Activated CD8-positive, alpha-beta T cell treated with anti-CD3 and anti-CD28 coated beads for 36 hours (primary cell): ENCODE data around the gene SYNGR2. TPM values are rescaled to one million over a fixed set of nuclear protein-coding genes. Genes with fewer than 3 reads are reported as not detected.
A peak's percentile ranks its signal among the peaks of the same experiment; 100 is the strongest.

Experiments used
- ATAC-seq: fragments of 200-7000 bp; cut with Tn5 transposase; one replicate; pipeline ENCODE4 v1.10.0; 2021; ENCODE audit warnings: mild to moderate bottlenecking, moderate library complexity
- CTCF ChIA-PET: fragments of 350-600 bp; sonication (Branson Sonifier 250); formaldehyde crosslinking; loops from one replicate; lab custom pipeline; 2021; ENCODE audit warnings: antibody characterized with exemption; lab: Charles Lee
- POLR2A ChIA-PET: fragments of 350-600 bp; sonication (Branson Sonifier 250); formaldehyde crosslinking; loops from one replicate; lab custom pipeline; 2021; ENCODE audit warnings: antibody characterized with exemption; lab: Charles Lee
- DNase-seq: peaks from one replicate; pipeline ENCODE4 v3.0.0-alpha.2; 2020
- H3K27ac Mint-ChIP-seq: one replicate; pipeline ENCODE4 v1.8.0; 2021; ENCODE audit warnings: mild to moderate bottlenecking, mixed read lengths
- H3K27me3 Mint-ChIP-seq: one replicate; pipeline ENCODE4 v1.8.0; 2021; ENCODE audit warnings: mixed read lengths
- H3K36me3 Mint-ChIP-seq: one replicate; pipeline ENCODE4 v1.8.0; 2021; ENCODE audit warnings: low read depth, mixed read lengths
- H3K4me1 Mint-ChIP-seq: one replicate; pipeline ENCODE4 v1.8.0; 2021; ENCODE audit warnings: low read depth, mixed read lengths
- H3K4me3 Mint-ChIP-seq: one replicate; pipeline ENCODE4 v1.8.0; 2021; ENCODE audit warnings: mild to moderate bottlenecking, moderate library complexity, mixed read lengths
- H3K9me3 Mint-ChIP-seq: one replicate; pipeline ENCODE4 v1.8.0; 2021; ENCODE audit warnings: mixed read lengths
- intact Hi-C: fragments of 100-400 bp; cut with micrococcal nuclease; formaldehyde crosslinking; loops from one replicate; pipeline ENCODE4 v1.10.0; 2022
- total RNA-seq, 2 experiments: library from RNA; stranded (reverse); gene quantifications; one replicate each; pipeline ENCODE4 v1.2.3, GENCODE V29; 2021
- TF ChIP-seq, protein P1 (sequence below): fragments of 200-600 bp; IDR thresholded peaks from one replicate; pipeline ENCODE4 v1.8.0; 2022; ENCODE audit warnings: antibody characterized with exemption, mild to moderate bottlenecking

Gene SYNGR2
- total RNA-seq, 2 experiments from 2014 or later, result 92.6 to 95.1 TPM

GRCh38 chr17:78121801-78122215 lies 46.6 kb upstream of the SYNGR2 start:
- Mint-ChIP-seq H3K27me3 (no peaks in the 10 kb centered on the region), H3K4me1 (peaks cover 64% of the 10 kb centered on the region), H3K27ac (peak overlapping the region; percentile 94), H3K4me3 (peak overlapping the region; percentile 77), H3K36me3 (peaks cover 68% of the 10 kb centered on the region), H3K9me3 (no peaks in the 10 kb centered on the region)
- TF ChIP-seq, protein P1, sequence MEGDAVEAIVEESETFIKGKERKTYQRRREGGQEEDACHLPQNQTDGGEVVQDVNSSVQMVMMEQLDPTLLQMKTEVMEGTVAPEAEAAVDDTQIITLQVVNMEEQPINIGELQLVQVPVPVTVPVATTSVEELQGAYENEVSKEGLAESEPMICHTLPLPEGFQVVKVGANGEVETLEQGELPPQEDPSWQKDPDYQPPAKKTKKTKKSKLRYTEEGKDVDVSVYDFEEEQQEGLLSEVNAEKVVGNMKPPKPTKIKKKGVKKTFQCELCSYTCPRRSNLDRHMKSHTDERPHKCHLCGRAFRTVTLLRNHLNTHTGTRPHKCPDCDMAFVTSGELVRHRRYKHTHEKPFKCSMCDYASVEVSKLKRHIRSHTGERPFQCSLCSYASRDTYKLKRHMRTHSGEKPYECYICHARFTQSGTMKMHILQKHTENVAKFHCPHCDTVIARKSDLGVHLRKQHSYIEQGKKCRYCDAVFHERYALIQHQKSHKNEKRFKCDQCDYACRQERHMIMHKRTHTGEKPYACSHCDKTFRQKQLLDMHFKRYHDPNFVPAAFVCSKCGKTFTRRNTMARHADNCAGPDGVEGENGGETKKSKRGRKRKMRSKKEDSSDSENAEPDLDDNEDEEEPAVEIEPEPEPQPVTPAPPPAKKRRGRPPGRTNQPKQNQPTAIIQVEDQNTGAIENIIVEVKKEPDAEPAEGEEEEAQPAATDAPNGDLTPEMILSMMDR, result no peak
- ChIA-PET POLR2A (interaction anchor here (0.9 to 18.6 kb wide), 3 partner anchors 8 to 54 kb away, joined by 3 to 335 read pairs (median 56); partner anchors contain the start of genes C17orf99 and TMC8), CTCF (interaction anchor here (1.2 to 7.9 kb wide), 3 partner anchors 9 to 54 kb away, joined by 3 to 83 read pairs (median 6); no protein-coding TSS in a partner anchor)
- ATAC-seq, result peak; percentile 9
- intact Hi-C loops, result loop anchor here (2.0 kb wide), 1 partner anchor 19 kb away; no protein-coding TSS in a partner anchor
- DNase-seq, result no peak

DNA sequence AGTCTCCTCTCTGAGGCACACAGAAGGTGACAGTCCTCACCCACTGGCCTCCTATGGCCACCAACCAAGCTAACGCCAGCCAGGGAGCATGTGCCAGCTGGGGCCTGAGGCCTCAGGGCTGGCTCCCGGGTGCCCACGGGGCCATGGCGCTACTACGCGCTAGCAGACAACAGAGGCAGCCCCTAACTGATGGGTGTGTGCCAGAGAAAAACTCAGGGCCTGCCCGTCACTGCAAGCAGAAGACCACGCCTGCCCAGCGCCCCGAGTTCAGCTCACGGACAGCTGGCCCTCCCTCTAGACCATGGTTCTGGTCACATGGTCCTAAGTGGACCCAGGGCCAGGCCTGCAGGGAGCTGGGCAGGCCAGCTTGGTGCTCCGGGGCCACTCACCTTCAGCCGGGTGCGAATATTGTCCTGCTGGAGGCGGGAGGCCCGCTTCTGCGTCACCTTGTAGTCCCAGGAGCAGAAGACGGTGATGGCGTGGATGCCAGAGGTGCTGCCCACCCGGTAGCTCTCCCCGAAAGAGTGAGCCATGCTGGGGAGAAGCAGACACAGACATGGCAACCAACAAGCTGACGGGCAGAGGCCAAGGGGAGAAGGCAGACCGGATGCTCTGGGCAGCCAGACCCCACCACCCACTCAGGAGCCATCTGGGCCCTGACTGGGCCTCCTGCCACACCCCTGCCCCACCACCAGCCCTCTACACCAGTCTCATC lies 46.0 kb upstream of the SYNGR2 start:
- Mint-ChIP-seq H3K27me3 (no peaks in the 10 kb centered on the region), H3K4me1 (peaks cover 60% of the 10 kb centered on the region), H3K4me3 (peak overlapping the region; percentile 77), H3K27ac (peak overlapping the region; percentile 94), H3K36me3 (peaks cover 69% of the 10 kb centered on the region), H3K9me3 (no peaks in the 10 kb centered on the region)
- CTCF ChIA-PET, result interaction anchor here (1.2 to 7.9 kb wide), 3 partner anchors 9 to 53 kb away, joined by 3 to 83 read pairs (median 6); no protein-coding TSS in a partner anchor
- POLR2A ChIA-PET, result interaction anchor here (0.9 to 18.6 kb wide), 3 partner anchors 9 to 54 kb away, joined by 3 to 335 read pairs (median 56); partner anchors contain the start of genes C17orf99 and TMC8
- intact Hi-C loops, result no loop called here
- no peak for ATAC-seq
- no peak for DNase-seq
- TF ChIP-seq, protein P1, result no peak

DNA sequence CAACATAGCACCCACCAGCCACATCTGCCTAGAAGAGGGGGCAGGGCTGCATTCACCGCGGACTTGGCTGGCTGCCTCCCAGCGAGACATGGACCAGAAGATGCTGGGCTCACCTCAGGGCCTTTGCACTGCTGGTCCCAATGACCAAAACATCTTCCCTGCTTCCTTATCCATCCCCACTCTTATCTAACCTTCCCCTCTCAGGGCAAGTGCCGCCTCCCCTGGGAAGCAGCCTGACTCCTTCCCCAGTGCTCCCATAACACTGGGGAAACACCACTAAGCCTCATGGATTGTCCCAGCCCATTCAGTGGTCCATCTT lies 45.5 kb upstream of the SYNGR2 start:
- Mint-ChIP-seq H3K27me3 (no peaks in the 10 kb centered on the region), H3K4me3 (peak overlapping the region; percentile 77), H3K4me1 (peaks cover 56% of the 10 kb centered on the region), H3K36me3 (peaks cover 67% of the 10 kb centered on the region), H3K9me3 (no peaks in the 10 kb centered on the region), H3K27ac (peak overlapping the region; percentile 94)
- no peak for ATAC-seq
- TF ChIP-seq, protein P1, result no peak
- ChIA-PET CTCF (interaction anchor here (1.4 to 7.9 kb wide), 2 partner anchors 13 to 53 kb away, joined by 6 to 83 read pairs; no protein-coding TSS in a partner anchor), POLR2A (interaction anchor here (7.6 to 18.6 kb wide), 2 partner anchors 9 to 16 kb away, joined by 56 to 335 read pairs; partner anchors contain the start of genes C17orf99 and TMC8)
- intact Hi-C loops, result no loop called here
- peak; percentile 48 for DNase-seq

DNA sequence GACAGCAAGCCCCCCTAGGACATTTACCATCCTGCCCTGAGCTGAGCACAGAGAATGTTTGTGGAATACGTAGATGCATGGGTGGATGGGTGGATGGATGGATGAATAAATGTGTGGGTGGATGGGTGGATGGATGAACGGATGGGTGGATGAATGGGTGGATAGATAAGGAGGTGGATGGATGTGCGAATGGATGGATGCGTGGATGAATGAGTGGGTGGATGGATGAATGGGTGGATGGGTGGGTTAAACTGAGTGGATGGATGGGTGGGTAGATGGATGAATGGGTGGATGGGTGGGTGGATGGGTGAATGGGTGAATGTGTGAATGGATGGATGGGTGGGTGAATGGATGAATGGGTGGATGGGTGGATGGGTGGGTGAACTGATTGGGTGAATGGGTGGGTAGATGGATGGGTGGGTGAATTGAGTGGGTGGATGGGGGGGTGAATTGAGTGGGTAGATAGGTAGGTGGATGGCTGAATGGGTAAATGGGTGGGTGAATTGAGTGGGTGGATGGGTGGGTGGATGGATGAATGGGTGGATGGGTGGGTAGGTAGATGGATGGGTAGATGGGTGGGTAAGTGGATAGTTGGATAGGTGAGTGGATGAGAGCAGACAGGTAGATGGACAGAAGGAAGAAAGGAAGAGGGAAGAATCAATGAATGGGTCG lies 45.0 kb upstream of the SYNGR2 start:
- Mint-ChIP-seq H3K4me1 (peaks cover 53% of the 10 kb centered on the region), H3K27ac (peak overlapping the region; percentile 94), H3K4me3 (peak overlapping the region; percentile 78), H3K9me3 (no peaks in the 10 kb centered on the region), H3K36me3 (peaks cover 65% of the 10 kb centered on the region), H3K27me3 (no peaks in the 10 kb centered on the region)
- ATAC-seq (no peak), DNase-seq (no peak)
- TF ChIP-seq, protein P1, result no peak
- CTCF ChIA-PET, result interaction anchor here (1.0 to 7.9 kb wide), 3 partner anchors 10 to 38 kb away, joined by 3 to 83 read pairs (median 5); no protein-coding TSS in a partner anchor
- intact Hi-C loops, result no loop called here
- POLR2A ChIA-PET, result interaction anchor here (7.6 to 18.6 kb wide), 2 partner anchors 10 to 15 kb away, joined by 56 to 335 read pairs; partner anchors contain the start of genes C17orf99 and TMC8
